ENCODE results near the gene BMPR1A. TPM values are rescaled to one million over a fixed set of nuclear protein-coding genes. Genes with fewer than 3 reads are reported as not detected.

The BMPR1A gene
- total and polyA plus RNA-seq, 2 of the 13 experiments (the other 11 are each of a cell fraction or from before 2014, with no cell fraction given), result 17.8 to 44.2 TPM

- TF ChIP-seq, protein P1, sequence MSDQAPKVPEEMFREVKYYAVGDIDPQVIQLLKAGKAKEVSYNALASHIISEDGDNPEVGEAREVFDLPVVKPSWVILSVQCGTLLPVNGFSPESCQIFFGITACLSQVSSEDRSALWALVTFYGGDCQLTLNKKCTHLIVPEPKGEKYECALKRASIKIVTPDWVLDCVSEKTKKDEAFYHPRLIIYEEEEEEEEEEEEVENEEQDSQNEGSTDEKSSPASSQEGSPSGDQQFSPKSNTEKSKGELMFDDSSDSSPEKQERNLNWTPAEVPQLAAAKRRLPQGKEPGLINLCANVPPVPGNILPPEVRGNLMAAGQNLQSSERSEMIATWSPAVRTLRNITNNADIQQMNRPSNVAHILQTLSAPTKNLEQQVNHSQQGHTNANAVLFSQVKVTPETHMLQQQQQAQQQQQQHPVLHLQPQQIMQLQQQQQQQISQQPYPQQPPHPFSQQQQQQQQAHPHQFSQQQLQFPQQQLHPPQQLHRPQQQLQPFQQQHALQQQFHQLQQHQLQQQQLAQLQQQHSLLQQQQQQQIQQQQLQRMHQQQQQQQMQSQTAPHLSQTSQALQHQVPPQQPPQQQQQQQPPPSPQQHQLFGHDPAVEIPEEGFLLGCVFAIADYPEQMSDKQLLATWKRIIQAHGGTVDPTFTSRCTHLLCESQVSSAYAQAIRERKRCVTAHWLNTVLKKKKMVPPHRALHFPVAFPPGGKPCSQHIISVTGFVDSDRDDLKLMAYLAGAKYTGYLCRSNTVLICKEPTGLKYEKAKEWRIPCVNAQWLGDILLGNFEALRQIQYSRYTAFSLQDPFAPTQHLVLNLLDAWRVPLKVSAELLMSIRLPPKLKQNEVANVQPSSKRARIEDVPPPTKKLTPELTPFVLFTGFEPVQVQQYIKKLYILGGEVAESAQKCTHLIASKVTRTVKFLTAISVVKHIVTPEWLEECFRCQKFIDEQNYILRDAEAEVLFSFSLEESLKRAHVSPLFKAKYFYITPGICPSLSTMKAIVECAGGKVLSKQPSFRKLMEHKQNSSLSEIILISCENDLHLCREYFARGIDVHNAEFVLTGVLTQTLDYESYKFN (CRISPR knock-in tag; conservative IDR thresholded peaks at IDR 0.05), result 0 out of 2 replicates have a peak, but pooled peaks have one; percentile 20
- TF ChIP-seq NR0B2 (CRISPR knock-in tag; IDR thresholded peaks at IDR 0.05), result no peak
These were observed 166.1 kb downstream of the BMPR1A start (continued) for GRCh38 chr10:86922553-86922961.

GRCh38 chr10:86929468-86930380, 173.3 kb downstream of the BMPR1A start:
- H4K20me1 ChIP-seq (ENCODE audit: insufficient read depth, low read length), result no peaks in the 10 kb centered on the region
- H3K4me1 ChIP-seq (ENCODE audit: insufficient read depth, low read length), result peaks cover 7% of the 10 kb centered on the region
- BruUV-seq (replicated peaks), result no TSS peak
- H3K9me3 ChIP-seq (ENCODE audit: low read length), result no peaks in the 10 kb centered on the region
- H3K36me3 ChIP-seq (replicated peaks in 1 of 2; ENCODE audit: control insufficient read depth in 1 of 2, insufficient read depth in 2 of 2, low read length in 2 of 2), result no peaks in the 10 kb centered on the region; a peak in 1 of 5 replicates
- intact Hi-C loops (cut with micrococcal nuclease; ENCODE audit: unreplicated experiment), result no loop called here
- DNase-seq (ENCODE audit: low spot score) (no peak), ATAC-seq (no peak), FAIRE-seq (no peak)
- H2AFZ ChIP-seq (ENCODE audit: low read length), result no peak overlapping the region
- TF ChIP-seq SYNCRIP (IDR thresholded peaks at IDR 0.05; ENCODE audit: insufficient read depth, low read depth, low read length) (no peak), RBFOX2 (IDR thresholded peaks at IDR 0.05; ENCODE audit: low read depth, low read length) (no peak), EHMT2 (IDR thresholded peaks at IDR 0.05; ENCODE audit: borderline replicate concordance, low read depth, low read length) (no peak)
- WGBS (ENCODE audit: low lambda C conversion rate), result 94% methylated on average over 15 of the region's 15 CpGs
- CTCF ChIA-PET (ENCODE audit: low intra/inter-chr PET ratio, low total read pairs), result no interaction called here
- H3K27me3 ChIP-seq (ENCODE audit: control insufficient read depth in 1 of 2, insufficient read depth in 2 of 2, low read length in 2 of 2), result no peaks in the 10 kb centered on the region; a peak in 1 of 5 replicates
- in situ Hi-C loops (cut with HindIII; ENCODE audit: extremely low pct_ligation_motif_present, low pct_unique_long_range_greater_than_20kb), result no loop called here
- no peak overlapping the region for H3K4me3 ChIP-seq (replicated peaks in 1 of 3; ENCODE audit: insufficient read depth in 1 of 3, low read depth in 2 of 3, low read length in 3 of 3)
- H3K4me2 ChIP-seq (ENCODE audit: low read depth, low read length), result no peak overlapping the region
- no peaks in the 10 kb centered on the region for H3K79me2 ChIP-seq (ENCODE audit: insufficient read depth, low read length)
- no peak overlapping the region for H3K27ac ChIP-seq (ENCODE audit: extremely low read length, insufficient read depth, low read length)
- H3K9ac ChIP-seq (ENCODE audit: insufficient read depth, low read depth, low read length), result no peak overlapping the region
- POLR2A ChIA-PET, result no interaction called here

Measured in HepG2 (cell line).